SK-N-SH (cell line): ENCODE results near the gene NOP9. TPM values are rescaled to one million over a fixed set of nuclear protein-coding genes. Genes with fewer than 3 reads are reported as not detected.

ENCODE experiments used
- CTCF ChIA-PET: fragments of 300-600, 350-600 bp; formaldehyde crosslinking; extraction: SDS; loops from one replicate; lab custom pipeline; 2021; lab: Yijun Ruan, JAX
- POLR2A ChIA-PET: fragments of 350-600 bp; sonication (Branson Sonifier 250); formaldehyde crosslinking; extraction: SDS; loops from one replicate; lab custom pipeline; 2020; ENCODE audit warnings: antibody characterized with exemption, inconsistent platforms; lab: Yijun Ruan, JAX
- DNase-seq: peaks from one replicate; pipeline ENCODE4 v3.0.0; 2012
- H2AFZ ChIP-seq: fragments of 200-600 bp; sonication (generic); 2 replicates; pipeline ENCODE4 v1.8.1; 2016; ENCODE audit warnings: antibody characterized with exemption, mild to moderate bottlenecking, low read depth
- H3F3A ChIP-seq: fragments of 200-600 bp; sonication (generic); replicated peaks from 2 replicates; pipeline ENCODE3; 2016; ENCODE audit warnings: antibody characterized with exemption, mild to moderate bottlenecking; ENCODE audit not compliant: insufficient read depth
- H3K27ac ChIP-seq, 2 experiments: fragments of 200-500 bp in 1 of 2; fragments of 200-600 bp in 1 of 2; sonication (Bioruptor generic) in 1 of 2; sonication (generic), shearing (Covaris generic) in 1 of 2; 2 replicates each; pipeline versions ENCODE4 v1.5.1 to v1.6.1; 2014 to 2016; ENCODE audit warnings: low read depth in 2 of 2, inconsistent platforms in 1 of 2, low read length in 1 of 2, mild to moderate bottlenecking in 1 of 2, mixed read lengths in 1 of 2
- H3K27me3 ChIP-seq: fragments of 200-600 bp; sonication (generic), shearing (Covaris generic); 2 replicates; pipeline ENCODE4 v1.6.1; 2016; ENCODE audit warnings: mixed run types; ENCODE audit not compliant: insufficient read depth
- H3K36me3 ChIP-seq, 2 experiments: fragments of 200-500 bp in 1 of 2; fragments of 200-600 bp in 1 of 2; sonication (Bioruptor generic) in 1 of 2; sonication (generic) in 1 of 2; replicated peaks in 1 of 2; 2 replicates each; pipeline versions ENCODE3 to v1.5.1; 2014 to 2016; ENCODE audit warnings: low read length in 1 of 2, mild to moderate bottlenecking in 1 of 2; ENCODE audit not compliant: insufficient read depth in 2 of 2, control insufficient read depth in 1 of 2
- H3K4me1 ChIP-seq, 2 experiments: fragments of 200-500 bp in 1 of 2; fragments of 200-600 bp in 1 of 2; sonication (Bioruptor generic) in 1 of 2; sonication (generic), shearing (Covaris generic) in 1 of 2; 2 replicates each; pipeline versions ENCODE4 v1.5.1 to v1.6.1; 2014 to 2016; ENCODE audit warnings: low read depth in 1 of 2, low read length in 1 of 2, mixed run types in 1 of 2; ENCODE audit not compliant: insufficient read depth in 2 of 2, control insufficient read depth in 1 of 2
- H3K4me2 ChIP-seq: fragments of 200-600 bp; sonication (generic), shearing (Covaris generic); 2 replicates; pipeline ENCODE4 v1.6.1; 2017; ENCODE audit warnings: mixed run types
- H3K4me3 ChIP-seq, 2 experiments: fragments of 200-500 bp in 1 of 2; fragments of 200-600 bp in 1 of 2; sonication (Bioruptor generic) in 1 of 2; sonication (generic), shearing (Covaris generic) in 1 of 2; 2 replicates each; pipeline versions ENCODE4 v1.5.1 to v1.8.1; 2014 to 2016; ENCODE audit warnings: low read depth in 2 of 2, inconsistent platforms in 1 of 2, low read length in 1 of 2, mild to moderate bottlenecking in 1 of 2, mixed read lengths in 1 of 2, moderate library complexity in 1 of 2
- H3K79me2 ChIP-seq: fragments of 200-600 bp; sonication (generic); 2 replicates; pipeline ENCODE4 v1.8.1; 2017; ENCODE audit warnings: mild to moderate bottlenecking; ENCODE audit not compliant: insufficient read depth
- H3K9ac ChIP-seq: fragments of 200-600 bp; sonication (generic); 2 replicates; pipeline ENCODE4 v1.6.1; 2017; ENCODE audit warnings: mixed run types
- H3K9me2 ChIP-seq: fragments of 200-600 bp; sonication (generic); 2 replicates; pipeline ENCODE4 v1.6.1; 2017; ENCODE audit warnings: mixed run types
- H3K9me3 ChIP-seq: fragments of 200-600 bp; sonication (generic); 2 replicates; pipeline ENCODE4 v1.6.1; 2017; ENCODE audit warnings: mixed run types, mild to moderate bottlenecking, moderate library complexity
- H4K20me1 ChIP-seq: fragments of 200-600 bp; sonication (generic); 2 replicates; pipeline ENCODE4 v1.6.1; 2017; ENCODE audit warnings: mild to moderate bottlenecking, mixed run types; ENCODE audit not compliant: insufficient read depth
- CTCF ChIP-seq: fragments of 200-600 bp; sonication (generic); IDR thresholded peaks from 2 replicates; pipeline ENCODE4 v1.6.1; 2017; ENCODE audit warnings: antibody characterized with exemption, mild to moderate bottlenecking, moderate library complexity
- EZH2phosphoT487 ChIP-seq: fragments of 200-600 bp; sonication (generic); IDR thresholded peaks from 2 replicates; pipeline ENCODE4 v1.6.1; 2017; ENCODE audit warnings: low read depth, mixed run types, mild to moderate bottlenecking, antibody characterized with exemption, moderate library complexity, borderline replicate concordance
- FOSL2 ChIP-seq: IDR thresholded peaks from 2 replicates; pipeline ENCODE4 v1.4.0; 2012; ENCODE audit warnings: low read depth, mild to moderate bottlenecking, moderate library complexity, borderline replicate concordance
- FOXJ3 ChIP-seq: sonication (generic); formaldehyde crosslinking; IDR thresholded peaks from 2 replicates; pipeline ENCODE4 v1.5.1; 2020; ENCODE audit warnings: mild to moderate bottlenecking, missing genetic modification reagents
- FOXM1 ChIP-seq: IDR thresholded peaks from 2 replicates; pipeline ENCODE4 v1.4.0; 2012; ENCODE audit warnings: low read depth, mild to moderate bottlenecking
- GABPA ChIP-seq: IDR thresholded peaks from 2 replicates; pipeline ENCODE4 v1.4.0; 2012; ENCODE audit warnings: low read depth, mild to moderate bottlenecking
- GATA2 ChIP-seq: sonication (generic); formaldehyde crosslinking; IDR thresholded peaks from 2 replicates; pipeline ENCODE4 v1.5.0; 2020; ENCODE audit warnings: mild to moderate bottlenecking, missing genetic modification reagents
- IRF3 ChIP-seq: fragments of 150-350 bp; IDR thresholded peaks from 2 replicates; pipeline ENCODE4 v1.6.1; 2016; ENCODE audit warnings: mild to moderate bottlenecking, low read depth, low read length
- JUND ChIP-seq: IDR thresholded peaks from 2 replicates; pipeline ENCODE4 v1.4.0; 2012
- MXI1 ChIP-seq: IDR thresholded peaks from 2 replicates; pipeline ENCODE4 v1.6.1; 2012; ENCODE audit warnings: mild to moderate bottlenecking, low read depth, low read length, improper control_type of control experiment
- NFIC ChIP-seq: IDR thresholded peaks from 2 replicates; pipeline ENCODE4 v1.4.0; 2012; ENCODE audit warnings: borderline replicate concordance
- NRF1 ChIP-seq: IDR thresholded peaks from 2 replicates; pipeline ENCODE4 v1.6.1; 2012; ENCODE audit warnings: low read depth, mild to moderate bottlenecking, low read length
- PBX3 ChIP-seq: IDR thresholded peaks from 2 replicates; pipeline ENCODE4; 2012
- RAD21 ChIP-seq: IDR thresholded peaks from 2 replicates; pipeline ENCODE4 v1.6.1; 2012; ENCODE audit warnings: mild to moderate bottlenecking, low read length
- RXRA ChIP-seq: IDR thresholded peaks from 2 replicates; pipeline ENCODE4 v1.4.0; 2012; ENCODE audit warnings: low read depth, mild to moderate bottlenecking, borderline replicate concordance
- SIN3A ChIP-seq: IDR thresholded peaks from 2 replicates; pipeline ENCODE4 v1.6.1; 2012; ENCODE audit warnings: low read depth, mild to moderate bottlenecking, low read length, moderate library complexity, borderline replicate concordance
- TAF1 ChIP-seq: IDR thresholded peaks from 2 replicates; pipeline ENCODE4 v1.6.1; 2012; ENCODE audit warnings: low read depth, mild to moderate bottlenecking, low read length, moderate library complexity, borderline replicate concordance
- USF2 ChIP-seq: fragments of 150-350 bp; IDR thresholded peaks from 2 replicates; pipeline ENCODE4 v1.6.1; 2017; ENCODE audit warnings: antibody characterized with exemption, low read length, low read depth, borderline replicate concordance
- YY1 ChIP-seq: IDR thresholded peaks from 2 replicates; pipeline ENCODE4 v1.4.0; 2012; ENCODE audit warnings: low read depth, mild to moderate bottlenecking
- WGBS: methylation state at CpG from one replicate; pipeline ENCODE4 v1.1.6; 2017; ENCODE audit warnings: low lambda C conversion rate; 5-methylcytosine and 5-hydroxymethylcytosine counted together
- polyA plus RNA-seq, 3 experiments: library from polyadenylated mRNA; depleted of rRNA; stranded (reverse); fragments of >200 nt; gene quantifications; 2 replicates each; pipeline ENCODE4 v1.2.3, GENCODE V29; 2012

NOP9 gene
- polyA plus RNA-seq, 1 of the 3 experiments (the other 2 are of a cell fraction) = 11.9 TPM

GRCh38 chr14:24299255-24300191 lies at the start of gene NOP9, which contains the start of gene DHRS1 (continued):
- TF ChIP-seq SIN3A (peak; percentile 94), FOXM1 (no peak), JUND (no peak), RXRA (no peak), NRF1 (no peak), USF2 (no peak), GABPA (0 out of 2 replicates have a peak, but pooled peaks have one; percentile 20), YY1 (no peak), TAF1 (peak; percentile 54; the same call in 1 of the 2 replicates), IRF3 (no peak), EZH2phosphoT487 (no peak), FOXJ3 (CRISPR knock-in tag) (no peak)

GRCh38 chr14:24250354-24250753 lies 49.3 kb upstream of the NOP9 start:
- no peak overlapping the region for H3K9ac ChIP-seq
- H3K79me2 ChIP-seq = no peaks in the 10 kb centered on the region
- H3K4me1 ChIP-seq = no peaks in the 10 kb centered on the region
- H3K4me3 ChIP-seq = no peak overlapping the region
- H3K27ac ChIP-seq = no peak overlapping the region
- no peaks in the 10 kb centered on the region for H3K9me3 ChIP-seq
- no peaks in the 10 kb centered on the region for H3K36me3 ChIP-seq
- no peaks in the 10 kb centered on the region for H4K20me1 ChIP-seq
- no peak for DNase-seq
- no peak overlapping the region for H3K4me2 ChIP-seq
- TF ChIP-seq PBX3 = no peak
- no peak for TF ChIP-seq MXI1
- TF ChIP-seq NFIC = no peak
- TF ChIP-seq FOSL2 = no peak
- TF ChIP-seq NRF1 = no peak
- no peak for TF ChIP-seq RAD21
- TF ChIP-seq SIN3A = no peak
- TF ChIP-seq GATA2 = no peak
- no peak for TF ChIP-seq FOXM1
- no peak for TF ChIP-seq EZH2phosphoT487
- TF ChIP-seq CTCF = no peak
- TF ChIP-seq, all 33 proteins: peak for 0
- Histone ChIP-seq H2AFZ (no peak overlapping the region), H3K9me2 (no peaks in the 10 kb centered on the region), H3F3A (no peaks in the 10 kb centered on the region), H3K27me3 (no peaks in the 10 kb centered on the region)
- POLR2A ChIA-PET = no interaction called here
- CTCF ChIA-PET = interaction anchor here (1.3 to 4.5 kb wide), 3 partner anchors 8 to 83 kb away, joined by 5 to 31 read pairs (median 10); partner anchors contain the start of gene TINF2
- 73% methylated on average over 4 of the region's 4 CpGs for WGBS
